HG03432 (cell line): ENCODE data around the gene TBC1D8.

Experiments used
- ATAC-seq: cut with Tn5 transposase; IDR thresholded peaks from one replicate; pipeline ENCODE4 v1.9.1; 2021; ENCODE audit warnings: mild to moderate bottlenecking, moderate library complexity; ENCODE audit not compliant: unreplicated experiment

Gene TBC1D8

DNA sequence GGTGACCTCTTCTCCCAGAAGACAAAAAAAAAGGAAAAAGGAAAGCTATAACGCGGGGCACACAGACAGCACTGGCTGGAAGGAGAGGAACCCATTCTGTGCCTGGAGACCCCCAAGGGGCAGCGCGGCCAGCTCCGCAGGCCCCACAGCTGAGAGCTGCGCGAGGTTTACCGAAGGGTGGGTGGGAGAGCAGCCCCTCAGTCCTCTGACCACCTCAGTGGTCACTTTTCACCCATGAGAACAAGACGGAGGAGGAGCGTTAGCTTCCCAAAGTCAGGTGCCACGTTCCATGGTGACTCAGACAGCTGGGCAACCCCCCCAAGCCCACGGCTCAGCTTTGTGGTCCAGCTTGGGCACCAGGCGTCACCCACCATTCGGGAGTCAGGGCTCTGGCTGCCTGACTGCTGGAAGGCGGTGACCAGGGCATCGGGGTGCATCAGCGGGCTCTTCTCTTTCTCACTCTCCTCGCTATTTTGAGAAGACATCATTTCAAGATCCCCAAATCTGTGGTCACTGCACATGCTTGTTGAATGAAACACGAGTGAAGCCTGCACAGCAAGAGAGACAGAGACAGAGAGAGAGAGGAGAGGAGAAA, 113.9 kb downstream of the TBC1D8 start:
- no peak for ATAC-seq

DNA sequence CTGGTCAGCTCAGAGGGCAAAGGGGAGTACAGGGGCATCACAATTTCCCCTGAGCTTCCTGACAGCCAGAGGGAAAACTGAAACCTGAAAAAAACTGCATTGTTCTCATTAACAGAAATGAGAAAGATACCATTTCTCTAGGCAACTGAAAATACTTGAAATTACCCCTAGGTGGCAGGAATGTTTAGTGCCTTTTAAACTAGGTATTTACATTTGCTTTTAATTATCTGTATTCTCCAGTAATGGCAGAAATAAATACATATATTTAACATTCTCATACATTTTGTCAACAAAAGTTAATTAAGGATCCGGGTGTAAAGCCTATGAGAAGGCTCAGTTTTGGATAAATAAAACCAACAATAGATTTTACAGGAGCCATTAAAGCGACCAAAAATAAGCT, 114.6 kb downstream of the TBC1D8 start:
- no peak for ATAC-seq

DNA sequence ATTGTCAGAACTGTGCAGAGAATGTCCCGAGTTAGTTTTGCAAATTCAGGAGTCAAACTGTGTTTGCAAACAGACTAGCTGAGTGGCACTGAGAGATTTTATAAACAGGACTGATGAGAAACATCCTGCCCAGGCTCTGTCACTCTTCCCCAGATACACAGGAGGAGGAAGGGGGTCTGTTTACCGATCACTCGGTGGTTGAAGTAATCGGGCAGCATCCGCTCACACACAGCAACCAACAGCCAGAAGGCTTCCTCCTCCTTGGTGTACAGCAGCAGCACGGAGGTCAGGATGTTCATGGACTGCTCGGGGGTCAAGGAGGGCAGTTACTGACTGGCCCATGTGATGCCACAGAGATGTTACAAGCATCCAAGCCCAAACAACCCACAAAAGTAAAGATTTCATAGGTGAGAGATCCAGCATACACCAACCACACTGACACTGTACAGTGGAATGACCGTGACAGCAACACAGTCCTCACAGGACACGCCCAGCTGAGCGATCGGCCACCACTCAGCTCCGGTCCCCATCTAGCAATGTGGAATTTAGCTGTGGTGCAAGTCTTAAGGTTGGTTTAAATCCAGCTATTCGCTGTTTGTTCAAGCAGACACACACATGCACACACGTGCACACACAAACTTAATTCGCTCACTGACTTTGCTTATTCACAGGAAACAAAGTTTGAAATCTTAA, 119.0 kb downstream of the TBC1D8 start:
- ATAC-seq, result no peak

DNA sequence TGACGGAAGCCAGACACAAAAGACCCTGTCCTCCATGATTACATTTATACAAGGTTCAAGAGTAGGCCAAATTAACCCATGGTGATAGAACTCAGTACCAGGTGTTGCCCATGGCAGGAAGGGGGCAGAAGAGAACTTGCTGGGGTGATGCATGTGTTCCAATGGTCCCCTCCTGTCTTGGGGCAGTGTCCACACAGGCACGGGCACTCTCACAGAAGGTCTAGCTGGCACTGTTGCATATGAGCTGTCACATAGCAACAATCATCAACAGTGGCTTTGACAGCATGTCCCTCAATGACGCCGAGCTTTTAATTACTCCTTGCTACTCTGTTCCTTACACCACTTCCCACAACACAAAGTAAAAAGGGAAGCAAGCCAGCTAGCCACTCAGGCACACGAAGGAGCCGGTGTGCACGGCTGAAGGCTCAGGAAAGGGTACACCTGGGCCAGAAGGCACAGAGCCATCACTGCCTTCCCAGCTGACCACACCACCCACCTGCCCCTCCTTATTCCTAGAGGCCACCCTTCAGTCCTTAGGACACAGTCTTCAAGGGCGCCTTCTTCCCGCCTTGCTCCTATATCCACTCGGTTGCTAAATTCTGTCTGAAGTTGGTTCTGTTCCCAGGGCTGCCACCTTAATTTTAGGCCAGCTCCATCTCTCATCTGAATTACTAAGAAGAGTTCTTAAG, 120.2 kb downstream of the TBC1D8 start:
- ATAC-seq, result no peak

DNA sequence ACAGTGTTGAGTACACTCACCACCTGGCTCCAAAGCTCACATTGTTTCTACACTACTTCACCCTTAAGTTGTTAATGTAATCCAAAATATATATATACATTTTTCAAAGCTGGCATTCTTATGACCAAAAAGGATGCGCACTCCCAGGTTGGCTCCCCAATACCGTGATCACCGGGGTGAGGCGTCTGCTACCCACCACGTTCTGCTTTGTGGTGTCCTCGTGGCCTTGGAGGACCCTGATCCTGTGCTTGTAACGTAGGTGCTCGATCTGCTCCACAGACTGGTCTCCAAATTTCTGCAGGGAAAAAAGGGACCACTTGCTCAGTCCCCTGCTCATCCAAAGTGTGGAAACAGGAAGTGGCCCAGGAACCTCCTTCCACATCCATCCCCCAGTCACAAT, 123.3 kb downstream of the TBC1D8 start:
- no peak for ATAC-seq

DNA sequence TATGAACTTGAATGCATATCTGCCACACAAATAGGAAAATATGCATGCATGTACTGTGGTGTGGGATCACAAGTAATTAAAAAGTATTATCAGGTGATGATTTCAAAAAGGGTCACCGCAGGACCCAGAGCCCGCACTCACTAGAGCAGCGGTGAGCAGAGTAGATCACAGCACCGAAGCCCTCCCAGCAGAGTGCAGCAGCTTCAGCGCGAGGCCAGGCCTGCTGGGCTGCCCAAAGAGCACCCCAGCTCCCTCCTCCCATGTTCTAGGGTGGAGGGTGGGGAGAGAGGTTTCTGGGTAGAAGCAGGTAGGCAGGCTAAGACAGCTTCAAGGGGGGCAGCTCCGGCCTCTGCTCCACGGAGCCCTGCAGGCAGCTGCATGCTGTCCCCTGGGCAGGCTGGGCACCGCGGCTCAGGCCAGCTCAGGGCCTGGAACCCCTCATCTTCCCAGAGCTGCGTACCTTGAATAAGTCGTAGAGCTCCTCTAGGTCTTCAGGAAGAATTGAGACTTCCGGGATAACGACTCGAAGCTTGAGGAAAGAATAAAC, 124.2 kb downstream of the TBC1D8 start:
- ATAC-seq, result no peak

- ATAC-seq, result no peak
These were observed 124.9 kb downstream of the TBC1D8 start for GRCh38 chr2:101026253-101026701.

DNA sequence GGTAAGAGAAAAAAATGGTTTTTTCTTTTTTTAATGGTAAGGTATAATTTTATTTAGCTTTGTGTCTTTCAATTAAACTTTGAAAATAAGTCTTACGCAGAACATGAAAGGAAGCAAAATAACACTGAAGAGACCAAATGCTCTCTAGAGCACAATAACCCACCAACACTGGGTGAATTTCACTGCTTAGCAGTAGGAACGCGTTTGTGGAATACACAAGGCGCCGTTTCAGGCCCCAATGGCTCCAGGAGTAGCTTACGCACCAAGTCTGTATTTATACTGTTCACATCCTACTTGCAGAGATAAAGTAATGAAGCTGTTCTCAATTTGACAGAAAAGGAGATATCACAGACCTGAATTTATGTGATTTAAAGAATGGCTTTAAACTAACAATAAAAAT, 125.6 kb downstream of the TBC1D8 start:
- ATAC-seq, result no peak

DNA sequence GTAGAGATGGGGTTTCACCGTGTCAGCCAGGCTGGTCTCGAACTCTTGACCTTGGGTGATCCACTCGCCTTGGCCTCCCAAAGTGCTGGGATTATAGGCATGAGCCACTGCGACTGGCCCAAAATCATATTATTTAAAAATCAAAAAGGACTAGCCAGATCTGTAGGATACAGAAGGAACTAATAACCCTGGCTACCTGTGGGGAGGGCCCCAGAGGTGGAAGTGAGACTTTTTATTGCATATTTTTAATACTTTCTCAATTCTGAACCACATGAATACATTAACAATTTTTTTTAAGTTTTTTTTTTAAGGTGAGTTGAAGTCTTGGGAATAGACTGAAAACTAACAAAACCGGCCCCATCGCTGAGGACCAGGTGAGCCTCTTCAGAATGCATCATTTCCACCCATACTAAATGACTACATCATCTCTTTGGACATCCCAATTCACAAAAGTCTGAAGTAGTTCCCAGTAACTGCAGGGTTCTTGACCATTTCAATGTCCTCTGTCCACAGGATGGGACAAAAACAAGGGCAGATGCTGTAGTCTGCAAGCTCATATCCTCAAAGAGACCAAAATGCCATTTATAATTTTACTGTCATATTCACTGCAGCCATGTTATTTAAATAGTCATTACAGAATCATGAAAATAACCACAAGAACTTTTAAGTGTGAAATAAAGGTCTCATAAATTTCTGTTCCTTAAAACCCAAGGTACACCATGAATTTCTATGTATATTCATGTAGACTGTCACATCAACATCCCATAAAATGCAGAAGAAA, 127.7 kb downstream of the TBC1D8 start:
- ATAC-seq, result no peak

GRCh38 chr2:101022221-101022620, 129.0 kb downstream of the TBC1D8 start:
- no peak for ATAC-seq

GRCh38 chr2:101018934-101019333, 132.2 kb downstream of the TBC1D8 start:
- no peak for ATAC-seq

DNA sequence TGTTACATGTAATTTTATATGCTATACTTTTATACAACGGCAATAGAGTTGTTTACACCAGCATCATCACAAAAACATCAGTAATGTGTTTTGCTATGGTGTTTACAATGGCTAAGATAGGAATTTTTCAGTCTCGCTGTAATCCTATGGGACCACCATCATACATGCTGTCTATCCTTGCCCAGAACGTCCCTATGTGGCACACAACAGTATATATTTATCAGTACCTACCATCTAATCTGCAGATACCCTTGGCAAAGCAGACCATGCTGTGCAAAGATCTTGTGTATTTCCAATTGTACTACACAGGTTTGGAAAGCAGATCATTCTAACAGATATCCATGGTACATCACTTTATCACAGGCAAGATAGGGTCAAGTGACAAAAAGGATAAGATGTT, 133.8 kb downstream of the TBC1D8 start:
- ATAC-seq, result no peak

DNA sequence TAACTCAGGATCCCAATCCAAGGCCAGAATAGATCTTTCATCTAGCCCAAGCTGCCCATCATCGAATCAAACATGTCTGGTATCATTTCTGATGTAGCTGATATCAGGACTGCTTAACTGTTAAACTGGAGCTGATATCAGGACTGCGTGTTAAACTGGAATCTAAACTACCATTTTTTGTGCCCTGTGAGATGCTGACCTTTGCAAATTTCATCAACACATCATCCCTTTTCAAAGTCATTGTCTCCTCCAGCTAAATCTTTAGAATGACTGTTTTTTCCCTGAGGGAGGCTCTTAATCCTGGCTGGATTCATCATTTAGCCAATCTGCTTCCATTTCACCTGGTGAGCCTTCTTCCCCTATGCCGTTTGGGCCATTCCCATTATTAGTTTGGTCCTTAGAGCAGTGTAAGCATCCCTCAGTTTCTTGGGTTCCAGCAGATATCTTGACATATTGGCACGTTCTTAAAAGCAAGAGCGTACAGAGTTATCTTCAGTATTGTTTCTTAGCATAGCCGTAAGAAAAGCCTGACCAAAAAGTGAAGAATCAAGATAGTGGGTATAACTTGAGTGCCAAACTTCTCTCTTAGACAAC, 136.8 kb downstream of the TBC1D8 start:
- ATAC-seq, result no peak

DNA sequence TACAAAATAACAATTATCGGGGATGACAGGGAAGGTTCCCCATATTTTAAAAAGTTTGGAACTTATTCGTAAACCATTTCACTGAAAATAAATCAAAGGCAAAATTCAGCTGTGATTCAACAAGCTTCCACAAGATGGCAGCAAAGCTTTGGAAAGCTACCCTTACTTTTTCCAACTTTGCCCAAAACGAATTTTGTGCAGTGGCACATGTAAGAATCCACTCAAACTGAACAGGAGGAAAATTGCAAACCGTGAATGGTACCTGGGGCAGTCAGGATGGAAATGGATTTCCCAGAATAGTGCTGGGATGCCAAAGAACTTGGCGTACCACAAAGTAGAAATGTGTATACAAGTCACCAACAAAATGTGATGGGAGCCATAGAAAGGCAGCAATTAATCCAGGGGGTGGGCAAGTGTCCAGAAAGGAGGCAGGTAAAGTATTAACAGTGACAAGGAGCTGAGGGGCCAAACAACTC, 138.4 kb downstream of the TBC1D8 start:
- ATAC-seq, result no peak

DNA sequence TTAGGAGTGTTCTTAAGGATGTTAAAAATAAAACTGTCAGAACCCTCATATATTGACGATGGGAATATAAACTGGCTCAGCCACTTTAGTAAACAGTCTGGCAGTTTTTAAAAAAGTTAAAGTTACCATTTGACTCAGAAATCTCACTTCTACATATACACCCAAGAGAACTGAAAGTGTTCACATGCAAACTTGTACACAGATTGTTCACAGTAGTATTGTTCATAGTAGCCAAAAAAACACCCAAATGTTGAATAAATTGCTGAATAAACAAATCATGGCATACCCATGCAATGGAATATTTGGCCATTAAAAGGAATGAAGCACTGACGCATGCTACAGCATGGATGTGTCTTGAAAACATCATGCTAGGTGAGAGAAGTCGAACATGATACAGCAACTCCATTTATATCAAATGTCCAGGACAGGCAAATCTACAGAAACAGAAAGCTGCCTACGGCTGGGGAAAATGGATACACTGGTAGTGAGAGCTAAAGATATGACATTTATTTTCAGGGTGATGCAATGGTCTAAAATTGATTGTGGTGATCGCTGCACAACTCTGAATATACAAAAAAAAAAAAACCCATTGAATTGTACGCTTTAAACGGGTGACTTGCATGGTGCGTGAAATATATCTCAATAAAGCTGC, 139.0 kb downstream of the TBC1D8 start:
- peak; percentile 91 for ATAC-seq

GRCh38 chr2:101011152-101011551, 140.0 kb downstream of the TBC1D8 start:
- ATAC-seq, result no peak

DNA sequence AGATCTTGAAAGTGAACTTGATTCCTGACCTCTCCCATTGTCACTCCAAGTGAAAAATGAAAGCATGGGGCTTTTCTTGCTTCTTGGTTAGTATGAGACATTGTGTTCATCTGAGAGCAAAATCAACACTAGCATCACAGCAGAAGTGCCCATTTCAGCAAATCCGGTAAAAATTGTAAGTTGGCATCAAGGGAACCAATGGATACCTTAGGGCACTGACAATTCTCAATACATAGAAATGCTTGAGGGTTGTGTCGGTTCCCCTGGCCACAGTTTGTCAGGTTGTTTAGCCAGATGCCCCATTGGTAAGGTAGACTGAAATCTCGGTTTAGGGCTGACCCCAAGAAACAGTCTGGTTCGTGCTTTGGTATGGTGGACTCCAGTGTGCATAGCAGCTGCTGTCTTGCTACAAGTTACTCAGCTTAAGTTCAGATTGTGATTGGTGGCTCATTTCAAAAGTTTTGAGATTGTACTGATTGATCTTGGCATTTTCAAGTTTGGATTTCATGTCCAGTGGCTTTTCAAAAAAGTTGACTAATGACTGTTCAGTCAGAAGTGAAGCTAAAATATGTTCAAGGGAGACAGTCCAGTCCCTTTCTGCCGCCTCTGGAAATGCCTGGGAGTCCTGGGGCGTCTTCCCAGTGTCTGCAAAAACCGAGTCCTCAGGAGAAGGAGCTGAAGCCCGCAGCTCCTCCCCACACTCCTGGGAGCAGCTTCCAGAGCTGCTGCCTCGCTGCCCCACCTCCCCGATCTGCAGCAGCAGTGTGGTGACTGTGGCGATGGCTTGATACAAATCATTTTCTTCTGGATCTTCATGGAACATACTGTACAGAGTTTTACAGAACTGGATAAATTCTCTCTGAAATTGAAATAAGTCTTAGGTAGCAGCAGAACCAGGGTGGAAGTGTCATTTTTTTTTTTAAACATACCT, 143.5 kb downstream of the TBC1D8 start:
- ATAC-seq, result no peak

DNA sequence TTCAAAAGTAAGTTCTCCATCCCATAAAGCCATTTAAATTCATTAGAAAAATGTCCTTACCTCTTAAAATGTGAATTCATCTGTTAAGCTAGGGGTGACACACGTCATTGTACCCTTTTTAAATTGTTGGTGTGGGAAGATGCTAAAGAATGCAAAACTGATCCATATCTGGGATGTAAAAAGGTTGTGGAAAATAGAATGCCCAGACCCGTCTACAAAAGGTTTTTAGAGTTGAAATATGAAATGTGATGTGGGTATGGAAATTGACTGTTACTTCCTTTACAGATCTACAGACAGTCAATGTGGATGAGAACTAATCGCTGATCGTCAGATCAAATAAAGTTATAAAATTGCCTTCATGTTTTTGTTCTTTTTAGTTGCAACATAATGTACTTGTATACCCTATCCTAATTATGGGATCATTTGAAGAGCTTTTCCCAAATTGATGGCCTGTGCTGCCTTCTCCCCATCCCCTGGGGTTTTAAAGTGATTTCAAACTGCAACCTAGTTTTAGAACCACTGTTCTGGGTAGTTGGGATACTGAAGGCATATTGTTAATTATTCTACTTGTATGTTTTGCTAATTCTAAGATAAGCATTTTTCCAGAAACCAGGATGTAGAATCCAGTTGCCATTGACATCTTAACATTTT, 145.0 kb downstream of the TBC1D8 start:
- no peak for ATAC-seq
